22Rv1 (cell line): ENCODE results near the gene NOC3L.

Experiments used
- H3K27ac ChIP-seq: fragments of 450-650 bp; 2 replicates; pipeline ENCODE4 v1.5.1; 2017
- CTCF ChIP-seq: fragments of 450-650 bp; IDR thresholded peaks from 2 replicates; pipeline ENCODE4 v1.5.1; 2017; ENCODE audit warnings: mild to moderate bottlenecking
- ZFX ChIP-seq: fragments of 450-650 bp; IDR thresholded peaks from 2 replicates; pipeline ENCODE4 v1.6.1; 2017; ENCODE audit warnings: antibody characterized with exemption, borderline replicate concordance

Gene NOC3L

DNA sequence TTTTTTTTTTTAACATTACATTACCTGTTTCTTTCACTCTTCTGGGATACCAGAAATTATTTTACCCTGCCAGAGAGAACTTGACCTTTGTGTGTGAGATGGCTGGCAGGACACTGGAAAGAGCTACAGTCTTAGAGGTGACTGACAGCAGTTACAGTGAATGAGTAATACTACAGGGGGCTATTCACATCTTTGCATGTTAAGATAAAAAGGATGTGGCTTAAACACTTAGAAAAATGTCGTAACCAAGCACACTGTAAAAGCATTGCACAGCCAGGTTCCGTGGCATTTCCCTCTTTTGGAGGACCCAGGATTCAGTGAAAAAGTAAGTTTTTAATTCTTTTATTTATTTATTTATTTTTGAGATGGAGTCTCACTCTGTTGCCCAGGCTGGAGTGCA is 20.8 kb upstream of the NOC3L start:
- no peak for TF ChIP-seq CTCF
- TF ChIP-seq ZFX = no peak

GRCh38 chr10:94376865-94377264 is 14.1 kb upstream of the NOC3L start:
- no peak for TF ChIP-seq CTCF
- no peak for TF ChIP-seq ZFX
- H3K27ac ChIP-seq = no peak overlapping the region

More for the DNA sequence above, 20.8 kb upstream of the NOC3L start:
- no peak overlapping the region for H3K27ac ChIP-seq

GRCh38 chr10:94375374-94375773 is 12.6 kb upstream of the NOC3L start:
- TF ChIP-seq ZFX = no peak
- H3K27ac ChIP-seq = no peak overlapping the region

DNA sequence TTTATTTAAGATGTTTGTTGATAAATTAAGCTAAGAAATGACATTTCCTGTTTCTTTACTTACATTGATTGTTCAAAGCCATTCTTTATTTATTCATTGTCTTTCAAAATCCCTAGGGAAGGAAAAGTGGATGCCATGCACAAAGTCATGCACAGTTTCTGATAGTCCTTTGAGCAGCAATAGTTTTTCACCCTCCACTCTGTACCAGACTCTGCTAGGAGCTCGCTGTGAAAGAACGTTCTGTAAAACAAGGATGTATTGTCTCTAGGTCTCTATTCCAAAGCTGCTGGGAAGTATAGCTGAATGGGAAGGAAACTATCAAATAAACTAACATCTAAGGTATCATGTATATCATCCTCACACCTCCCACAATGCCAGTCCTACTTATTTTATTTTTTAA is 7.8 kb upstream of the NOC3L start:
- no peak for TF ChIP-seq CTCF
- no peak for TF ChIP-seq ZFX
- no peak overlapping the region for H3K27ac ChIP-seq

GRCh38 chr10:94366382-94366781 is 3.6 kb upstream of the NOC3L start:
- no peak for TF ChIP-seq ZFX
- TF ChIP-seq CTCF = no peak
- H3K27ac ChIP-seq = no peak overlapping the region

DNA sequence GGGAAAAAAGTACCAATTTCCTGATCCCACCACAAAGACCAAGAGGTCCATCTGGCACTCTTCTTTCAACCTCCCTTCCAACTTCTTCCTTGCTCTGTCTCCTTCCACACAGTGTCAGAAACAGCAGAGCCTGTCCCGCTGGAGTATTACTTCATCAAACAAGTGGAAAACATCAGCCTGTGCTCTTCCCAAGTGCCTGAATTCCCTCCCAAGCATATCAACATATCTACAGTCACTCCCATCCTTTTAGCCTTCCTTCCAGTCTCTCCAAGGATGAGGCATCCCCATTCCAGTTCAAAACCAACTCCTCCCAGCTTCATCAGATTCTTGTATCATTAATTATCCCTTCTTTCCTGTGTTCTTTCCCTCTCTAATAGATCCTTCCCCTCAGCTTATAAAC is 1.7 kb upstream of the NOC3L start:
- no peak for TF ChIP-seq ZFX
- no peak for TF ChIP-seq CTCF

GRCh38 chr10:94363251-94363565 is 469 bp upstream of the NOC3L start:
- H3K27ac ChIP-seq = peak overlapping the region; percentile 70
- TF ChIP-seq CTCF (no peak), ZFX (no peak)

More for the DNA sequence above, 1.7 kb upstream of the NOC3L start:
- H3K27ac ChIP-seq = no peak overlapping the region

DNA sequence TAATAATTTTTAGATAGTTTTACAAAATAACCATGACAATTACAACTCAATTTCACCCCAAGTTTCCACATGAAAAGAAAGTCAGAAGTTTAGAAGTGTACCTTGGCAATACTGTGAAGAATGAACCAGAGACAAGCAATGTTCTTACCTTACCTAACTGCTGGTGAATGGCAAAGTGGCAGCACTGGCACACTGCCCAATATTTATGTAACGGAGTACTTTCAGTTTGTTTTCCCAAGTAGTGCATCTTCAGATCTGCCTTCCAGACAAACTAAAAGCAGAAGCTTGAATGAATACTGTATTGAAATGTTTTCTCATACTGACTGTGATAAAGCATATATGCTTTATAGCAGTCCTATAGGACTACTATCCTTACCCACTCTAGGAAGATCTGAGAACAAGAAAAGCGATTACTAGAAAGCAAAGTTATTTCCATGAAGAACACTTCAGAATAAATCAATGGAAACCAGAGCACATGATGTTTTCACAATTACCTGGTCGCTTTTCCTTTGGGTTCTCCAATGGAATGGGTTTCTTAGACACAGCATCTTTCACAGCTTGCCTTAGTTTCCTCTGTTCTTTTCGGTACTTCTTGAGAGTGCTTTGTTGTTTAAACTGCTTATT is 1.5 kb downstream of the NOC3L start:
- TF ChIP-seq CTCF = no peak
- no peak for TF ChIP-seq ZFX
- no peak overlapping the region; the same call in 1 of the 2 replicates for H3K27ac ChIP-seq
